Cardiac fibroblast (primary cell): ENCODE data around the gene MAP3K14.

ENCODE experiments used
- DNase-seq, 2 donors: peaks; one replicate each; pipeline versions ENCODE4 v3.0.0 to v3.0.0-alpha.2; 2010; ENCODE audit warnings: low read depth in 2 of 2
- H3K4me3 ChIP-seq, 2 donors: replicated peaks in 1 of 2; 1 replicate in 1 of 2; 2 replicates in 1 of 2; pipeline ENCODE4 v1.5.1; 2011; ENCODE audit warnings: low read depth in 2 of 2, low read length in 2 of 2, mild to moderate bottlenecking in 2 of 2, moderate library complexity in 1 of 2
- TF ChIP-seq, protein P1 (sequence below): IDR thresholded peaks from one replicate; pipeline ENCODE4 v1.5.1; 2011; ENCODE audit warnings: low read depth, mild to moderate bottlenecking, low read length, inconsistent platforms

Gene MAP3K14

GRCh38 chr17:45241328-45242028 lies 75.3 kb downstream of the MAP3K14 start:
- DNase-seq = no peak
- TF ChIP-seq, protein P1, sequence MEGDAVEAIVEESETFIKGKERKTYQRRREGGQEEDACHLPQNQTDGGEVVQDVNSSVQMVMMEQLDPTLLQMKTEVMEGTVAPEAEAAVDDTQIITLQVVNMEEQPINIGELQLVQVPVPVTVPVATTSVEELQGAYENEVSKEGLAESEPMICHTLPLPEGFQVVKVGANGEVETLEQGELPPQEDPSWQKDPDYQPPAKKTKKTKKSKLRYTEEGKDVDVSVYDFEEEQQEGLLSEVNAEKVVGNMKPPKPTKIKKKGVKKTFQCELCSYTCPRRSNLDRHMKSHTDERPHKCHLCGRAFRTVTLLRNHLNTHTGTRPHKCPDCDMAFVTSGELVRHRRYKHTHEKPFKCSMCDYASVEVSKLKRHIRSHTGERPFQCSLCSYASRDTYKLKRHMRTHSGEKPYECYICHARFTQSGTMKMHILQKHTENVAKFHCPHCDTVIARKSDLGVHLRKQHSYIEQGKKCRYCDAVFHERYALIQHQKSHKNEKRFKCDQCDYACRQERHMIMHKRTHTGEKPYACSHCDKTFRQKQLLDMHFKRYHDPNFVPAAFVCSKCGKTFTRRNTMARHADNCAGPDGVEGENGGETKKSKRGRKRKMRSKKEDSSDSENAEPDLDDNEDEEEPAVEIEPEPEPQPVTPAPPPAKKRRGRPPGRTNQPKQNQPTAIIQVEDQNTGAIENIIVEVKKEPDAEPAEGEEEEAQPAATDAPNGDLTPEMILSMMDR = no peak
- H3K4me3 ChIP-seq = peak overlapping the region in 1 of 2 donors; percentile 22

DNA sequence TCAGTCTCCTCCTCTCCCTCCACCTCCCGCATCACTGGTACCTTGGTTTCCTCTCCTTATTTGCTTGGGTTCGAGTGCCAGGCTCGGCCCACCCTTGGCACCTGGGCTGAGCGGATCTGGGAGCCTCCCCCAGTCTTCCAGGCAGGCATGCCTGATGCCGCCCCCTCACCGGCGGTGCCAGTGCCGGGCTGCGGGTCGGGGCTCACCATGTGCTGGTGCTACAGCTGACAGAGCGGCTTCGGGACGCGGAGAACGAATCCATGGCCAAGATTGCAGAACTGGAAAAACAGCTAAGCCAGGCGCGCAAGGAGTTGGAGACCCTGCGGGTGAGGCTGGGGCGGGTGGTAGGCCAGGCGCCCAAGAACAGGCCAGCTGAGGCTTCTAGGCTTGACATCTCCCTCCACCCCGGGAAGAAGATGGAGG lies 75.9 kb downstream of the MAP3K14 start:
- TF ChIP-seq, protein P1 = no peak
- H3K4me3 ChIP-seq = no peak overlapping the region
- DNase-seq = no peak

DNA sequence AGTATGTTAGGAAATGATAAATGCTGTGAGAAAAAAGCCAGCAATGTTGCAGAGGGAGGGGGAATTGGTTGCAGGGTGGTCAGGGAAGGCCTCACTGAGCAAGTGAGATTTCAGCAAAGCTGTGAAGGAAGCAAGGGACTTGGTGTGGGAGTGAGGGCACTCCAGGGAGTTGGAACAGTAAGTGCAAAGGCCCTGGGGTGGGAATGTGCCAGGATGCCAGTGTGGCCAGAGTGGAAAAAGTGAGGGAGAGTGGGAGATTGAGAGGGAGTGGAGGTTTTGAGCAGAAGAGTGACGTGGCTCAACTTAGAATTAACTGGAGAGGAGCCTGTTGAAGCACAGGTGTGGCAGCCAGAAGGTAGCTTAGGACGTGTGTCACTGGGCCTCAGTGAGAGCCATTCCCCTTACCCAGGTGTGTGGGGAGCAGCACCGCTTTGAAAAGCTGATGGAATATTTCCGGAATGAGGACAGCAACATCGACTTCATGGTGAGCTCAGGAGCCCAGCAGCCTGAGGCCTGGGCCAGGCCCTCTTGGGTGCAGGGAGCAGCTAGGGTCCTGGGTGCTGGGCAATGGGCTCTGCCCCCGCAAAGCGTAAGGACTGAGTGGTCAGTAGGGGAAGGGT lies 78.6 kb downstream of the MAP3K14 start:
- TF ChIP-seq, protein P1 = no peak
- H3K4me3 ChIP-seq = no peak overlapping the region
- DNase-seq = no peak

DNA sequence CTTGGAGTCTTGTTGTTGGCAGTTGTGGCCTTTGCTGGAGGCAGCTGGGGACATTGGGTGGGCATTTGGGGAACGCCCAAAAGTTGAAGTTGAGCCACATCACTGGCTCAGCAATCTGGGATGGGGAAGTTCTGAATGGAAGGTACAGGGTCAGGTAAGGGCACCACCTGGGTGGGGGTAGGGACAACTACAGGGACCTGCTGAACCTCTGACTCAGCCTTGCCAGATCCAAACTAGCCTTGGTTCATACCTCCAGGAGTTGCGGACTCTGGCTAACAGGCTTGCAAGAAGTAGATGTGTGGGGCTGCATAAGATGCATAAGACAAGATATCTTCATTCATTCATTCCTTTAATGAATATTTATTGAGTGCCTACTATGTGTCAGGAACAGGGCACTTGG lies 79.1 kb downstream of the MAP3K14 start:
- TF ChIP-seq, protein P1 = no peak
- no peak for DNase-seq
- no peak overlapping the region for H3K4me3 ChIP-seq

GRCh38 chr17:45236282-45236606 lies 80.6 kb downstream of the MAP3K14 start:
- TF ChIP-seq, protein P1 = no peak
- no peak overlapping the region for H3K4me3 ChIP-seq
- DNase-seq = no peak

DNA sequence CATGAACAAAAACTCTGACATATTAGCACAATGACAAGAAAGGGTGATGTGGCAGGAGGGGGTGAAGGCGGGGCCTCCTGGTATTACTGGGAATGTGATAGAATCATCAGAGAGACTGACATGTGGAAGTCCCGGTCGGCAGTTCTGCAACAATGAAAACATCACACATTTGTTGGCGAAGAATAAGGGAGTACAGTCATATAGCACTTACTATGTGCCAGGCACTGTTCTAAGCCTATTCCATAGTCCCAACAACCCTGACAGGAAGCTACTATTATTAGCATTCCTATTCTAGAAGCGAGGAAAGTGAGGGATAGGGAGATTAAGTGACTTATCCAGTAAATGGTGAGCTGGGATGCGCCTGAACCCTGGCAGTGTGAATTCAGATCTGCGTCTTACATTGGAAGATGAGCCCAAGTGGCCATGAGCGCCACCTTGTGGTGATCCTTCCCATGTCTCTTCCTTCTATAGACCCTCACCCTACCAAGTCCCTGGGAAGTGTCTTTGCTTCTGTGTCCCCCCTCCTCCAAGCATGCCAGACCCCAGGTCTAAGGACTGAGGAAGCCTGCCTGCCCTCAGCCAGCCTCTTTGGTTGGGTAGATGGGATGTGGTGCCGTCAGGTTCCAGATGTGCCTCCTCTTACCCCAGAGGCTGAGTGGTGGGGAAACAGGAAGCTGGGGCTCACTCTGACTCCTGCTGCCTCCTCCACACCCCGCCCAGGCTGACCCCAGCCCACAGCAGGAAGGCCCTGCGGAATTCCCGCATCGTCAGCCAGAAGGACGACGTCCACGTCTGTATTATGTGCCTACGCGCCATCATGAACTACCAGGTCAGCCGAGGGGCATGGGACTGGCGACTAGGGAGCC lies 81.2 kb downstream of the MAP3K14 start:
- TF ChIP-seq, protein P1 = peak; percentile 85
- H3K4me3 ChIP-seq = no peak overlapping the region
- DNase-seq = peak; percentile 86
